HG03469 (cell line): ENCODE data around the gene CHAF1A.

Source experiments
- ATAC-seq: cut with Tn5 transposase; IDR thresholded peaks from one replicate; pipeline ENCODE4 v1.9.1; 2021; ENCODE audit warnings: mild to moderate bottlenecking, moderate library complexity, moderate number of reproducible peaks; ENCODE audit not compliant: unreplicated experiment

CHAF1A gene

GRCh38 chr19:4452230-4452990 lies 50.0 kb downstream of the CHAF1A start:
- no peak for ATAC-seq

GRCh38 chr19:4453232-4454179 lies 51.1 kb downstream of the CHAF1A start:
- no peak for ATAC-seq

- ATAC-seq: no peak
These were observed 52.6 kb downstream of the CHAF1A start for GRCh38 chr19:4454747-4455718.

- ATAC-seq: no peak
These were observed 53.5 kb downstream of the CHAF1A start for GRCh38 chr19:4455719-4456475.

- ATAC-seq: no peak
These were observed 54.0 kb downstream of the CHAF1A start for GRCh38 chr19:4456476-4456842.

- ATAC-seq: no peak
These were observed 54.6 kb downstream of the CHAF1A start for GRCh38 chr19:4456843-4457653.

- ATAC-seq: peak; percentile 85
These were observed 55.4 kb downstream of the CHAF1A start, which contains the start of gene UBXN6 for GRCh38 chr19:4457654-4458395. Gene UBXN6, minus strand, starts transcription at chr19:4457794. Its CDS starts 97 bp downstream, at chr19:4457697.

- no peak for ATAC-seq
These were observed 62.6 kb downstream of the CHAF1A start for GRCh38 chr19:4464815-4465581.

- no peak for ATAC-seq
These were observed 65.4 kb downstream of the CHAF1A start for GRCh38 chr19:4467835-4468234.

- peak; percentile 70 for ATAC-seq
These were observed 69.1 kb downstream of the CHAF1A start for GRCh38 chr19:4471403-4472173.

- no peak for ATAC-seq
These were observed 69.9 kb downstream of the CHAF1A start, which contains the start of gene HDGFL2 for GRCh38 chr19:4472174-4472974. Gene HDGFL2, plus strand, starts transcription at chr19:4472297. Its CDS starts 54 bp downstream, at chr19:4472351.

- ATAC-seq: no peak
These were observed 70.7 kb downstream of the CHAF1A start for GRCh38 chr19:4473011-4473762.

- ATAC-seq: no peak
These were observed 71.5 kb downstream of the CHAF1A start for GRCh38 chr19:4473763-4474513.

- no peak for ATAC-seq
These were observed 72.1 kb downstream of the CHAF1A start for GRCh38 chr19:4474514-4475022.
